H9 (cell line): ENCODE data around the gene LYPD6. TPM values are rescaled to one million over a fixed set of nuclear protein-coding genes. Genes with fewer than 3 reads are reported as not detected.
A peak's percentile ranks its signal among the peaks of the same experiment; 100 is the strongest.

Experiments
- DNase-seq: peaks from one replicate; pipeline ENCODE4 v3.0.0-alpha.2; 2017
- H2AFZ ChIP-seq: one replicate; pipeline ENCODE4 v1.6.1; 2013; ENCODE audit warnings: mild to moderate bottlenecking, low read length, control low read depth, moderate library complexity
- H2AK5ac ChIP-seq: 2 replicates; pipeline ENCODE4 v1.6.1; 2013; ENCODE audit warnings: low read length, control low read depth, mixed read lengths; ENCODE audit not compliant: insufficient read length
- H2BK120ac ChIP-seq: one replicate; pipeline ENCODE4 v1.6.1; 2013; ENCODE audit warnings: low read depth, mild to moderate bottlenecking, low read length, control low read depth, inconsistent platforms; ENCODE audit not compliant: poor library complexity, severe bottlenecking
- H2BK12ac ChIP-seq: 2 replicates; pipeline ENCODE4 v1.6.1; 2013; ENCODE audit warnings: low read length, control low read depth, mixed read lengths, low read depth; ENCODE audit not compliant: insufficient read length
- H2BK15ac ChIP-seq: 2 replicates; pipeline ENCODE4 v1.6.1; 2013; ENCODE audit warnings: low read depth, low read length, control low read depth
- H2BK20ac ChIP-seq: one replicate; pipeline ENCODE4 v1.6.1; 2013; ENCODE audit warnings: low read depth, mild to moderate bottlenecking, low read length, control low read depth, inconsistent platforms; ENCODE audit not compliant: poor library complexity, severe bottlenecking
- H2BK5ac ChIP-seq: 2 replicates; pipeline ENCODE4 v1.6.1; 2013; ENCODE audit warnings: low read length, control low read depth, mixed read lengths; ENCODE audit not compliant: insufficient read length
- H3K14ac ChIP-seq: 2 replicates; pipeline ENCODE4 v1.6.1; 2013; ENCODE audit warnings: low read length, control low read depth; ENCODE audit not compliant: insufficient read depth
- H3K18ac ChIP-seq: 2 replicates; pipeline ENCODE4 v1.6.1; 2013; ENCODE audit warnings: low read depth, mild to moderate bottlenecking, mixed read lengths, low read length, control low read depth; ENCODE audit not compliant: insufficient read length
- H3K23ac ChIP-seq: 2 replicates; pipeline ENCODE4 v1.6.1; 2013; ENCODE audit warnings: low read length, control low read depth, mixed read lengths, low read depth; ENCODE audit not compliant: insufficient read length
- H3K23me2 ChIP-seq: 2 replicates; pipeline ENCODE4 v1.6.1; 2013; ENCODE audit warnings: low read depth, mild to moderate bottlenecking, mixed read lengths, low read length, control low read depth; ENCODE audit not compliant: insufficient read length, poor library complexity, severe bottlenecking
- H3K27ac ChIP-seq: 2 replicates; pipeline ENCODE4 v1.5.1; 2013; ENCODE audit warnings: low read length, control low read depth, mixed read lengths, low read depth; ENCODE audit not compliant: insufficient read length
- H3K27me3 ChIP-seq: 2 replicates; pipeline ENCODE4 v1.6.1; 2013; ENCODE audit warnings: low read length, control low read depth, inconsistent platforms; ENCODE audit not compliant: insufficient read depth
- H3K4ac ChIP-seq: 2 replicates; pipeline ENCODE4 v1.6.1; 2013; ENCODE audit warnings: low read depth, mild to moderate bottlenecking, control low read depth, inconsistent platforms, low read length, moderate library complexity
- H3K4me1 ChIP-seq: 2 replicates; pipeline ENCODE4 v1.6.1; 2013; ENCODE audit warnings: low read length, control low read depth, inconsistent platforms; ENCODE audit not compliant: insufficient read depth
- H3K4me2 ChIP-seq: 2 replicates; pipeline ENCODE4 v1.6.1; 2013; ENCODE audit warnings: low read length, control low read depth, mixed read lengths; ENCODE audit not compliant: insufficient read length, insufficient read depth
- H3K56ac ChIP-seq: 2 replicates; pipeline ENCODE4 v1.6.1; 2013; ENCODE audit warnings: low read depth, mild to moderate bottlenecking, mixed read lengths, low read length, control low read depth; ENCODE audit not compliant: insufficient read length
- H3K79me1 ChIP-seq: 2 replicates; pipeline ENCODE4 v1.6.1; 2013; ENCODE audit warnings: low read depth, mild to moderate bottlenecking, moderate library complexity, low read length, control low read depth, inconsistent platforms; ENCODE audit not compliant: insufficient read depth, poor library complexity, severe bottlenecking
- H3K79me2 ChIP-seq: 2 replicates; pipeline ENCODE4 v1.6.1; 2013; ENCODE audit warnings: low read length, control low read depth, inconsistent platforms; ENCODE audit not compliant: insufficient read depth
- H3K9ac ChIP-seq: 2 replicates; pipeline ENCODE4 v1.6.1; 2013; ENCODE audit warnings: low read length, control low read depth, mixed read lengths; ENCODE audit not compliant: insufficient read length; ENCODE audit errors: extremely low read depth
- H3K9me3 ChIP-seq: one replicate; pipeline ENCODE4 v1.6.1; 2013; ENCODE audit warnings: low read depth, low read length, inconsistent platforms; ENCODE audit not compliant: control insufficient read depth
- H3T11ph ChIP-seq: one replicate; pipeline ENCODE4 v1.6.1; 2013; ENCODE audit warnings: mild to moderate bottlenecking, low read length, control low read depth, inconsistent platforms
- H4K20me1 ChIP-seq: one replicate; pipeline ENCODE4 v1.6.1; 2013; ENCODE audit not compliant: control insufficient read depth, insufficient read length, insufficient read depth
- H4K5ac ChIP-seq: 2 replicates; pipeline ENCODE4 v1.6.1; 2013; ENCODE audit warnings: low read depth, mild to moderate bottlenecking, mixed read lengths, low read length, control low read depth; ENCODE audit not compliant: insufficient read length
- H4K8ac ChIP-seq: replicated peaks from 2 replicates; pipeline ENCODE4 v1.6.1; 2013; ENCODE audit warnings: low read length, control low read depth, mixed read lengths, low read depth; ENCODE audit not compliant: insufficient read length
- H4K91ac ChIP-seq: 2 replicates; pipeline ENCODE4 v1.6.1; 2013; ENCODE audit warnings: low read depth, mild to moderate bottlenecking, moderate library complexity, mixed read lengths, low read length, control low read depth; ENCODE audit not compliant: insufficient read length
- H3K27ac Mint-ChIP-seq, 3 experiments: 2 replicates in 2 of 3; 3 replicates in 1 of 3; pipeline ENCODE4 v1.8.0; 2020 to 2021; ENCODE audit warnings: mixed read lengths in 3 of 3, mild to moderate bottlenecking in 1 of 3, moderate library complexity in 1 of 3
- H3K27me3 Mint-ChIP-seq: 2 replicates; pipeline ENCODE4 v1.8.0; 2021; ENCODE audit warnings: low read depth, mild to moderate bottlenecking, moderate library complexity, mixed read lengths
- H3K36me3 Mint-ChIP-seq, 3 experiments: 2 replicates in 2 of 3; 3 replicates in 1 of 3; pipeline ENCODE4 v1.8.0; 2020 to 2021; ENCODE audit warnings: low read depth in 3 of 3, mixed read lengths in 3 of 3; ENCODE audit not compliant: insufficient read depth in 1 of 3
- H3K4me1 Mint-ChIP-seq, 2 experiments: 2 replicates each; pipeline ENCODE4 v1.8.0; 2020; ENCODE audit warnings: mixed read lengths in 2 of 2
- H3K4me3 Mint-ChIP-seq, 2 experiments: 2 replicates in 1 of 2; 3 replicates in 1 of 2; pipeline ENCODE4 v1.8.0; 2020 to 2021; ENCODE audit warnings: mild to moderate bottlenecking in 2 of 2, mixed read lengths in 2 of 2, moderate library complexity in 1 of 2
- H3K9me3 Mint-ChIP-seq, 2 experiments: 2 replicates in 1 of 2; 3 replicates in 1 of 2; pipeline ENCODE4 v1.8.0; 2020; ENCODE audit warnings: mild to moderate bottlenecking in 2 of 2, mixed read lengths in 2 of 2, moderate library complexity in 1 of 2
- WGBS: extraction: QIAGEN DNeasy Blood & Tissue Kit; methylation state at CpG from one replicate; pipeline ENCODE4 v1.1.7; 2013; ENCODE audit warnings: missing lambda C conversion rate, low lambda C conversion rate, mixed read lengths; ENCODE audit not compliant: insufficient read length; ENCODE audit errors: extremely low coverage; 5-methylcytosine and 5-hydroxymethylcytosine counted together
- total RNA-seq: library from RNA; stranded (reverse); gene quantifications from 2 replicates; pipeline ENCODE4 v1.2.1, GENCODE V29; 2021
- TF ChIP-seq, protein P1 (sequence below): fragments of 200-600 bp; sonication (generic); conservative IDR thresholded peaks from 3 replicates; pipeline ENCODE4 v1.8.0; 2021; ENCODE audit warnings: antibody characterized with exemption, mild to moderate bottlenecking

LYPD6 gene
- total RNA-seq, 1 experiment from 2014 or later: 3.0 TPM

DNA sequence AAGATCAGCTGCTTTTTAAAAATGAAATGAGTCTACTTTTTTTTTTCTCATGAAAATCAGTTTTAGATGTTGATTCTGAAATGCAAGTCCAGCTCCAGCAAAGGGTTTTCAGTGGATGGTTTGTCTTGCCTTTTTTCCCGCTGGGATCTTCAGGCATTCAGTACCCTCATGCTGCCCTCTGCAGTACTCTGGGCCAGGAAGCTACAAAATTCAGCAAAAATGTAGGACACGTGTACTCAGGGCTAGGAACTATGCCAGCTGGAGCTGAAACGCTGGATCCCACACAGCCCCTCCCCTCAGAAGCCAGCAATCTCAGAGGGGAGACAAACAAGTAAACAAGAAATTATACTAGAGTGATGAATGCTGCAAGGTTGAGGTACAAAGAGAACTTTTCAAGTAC is 159.9 kb downstream of the LYPD6 start:
- Histone ChIP-seq H2AFZ (no peak overlapping the region), H3K18ac (no peak overlapping the region), H2BK120ac (no peak overlapping the region), H3K23me2 (no peaks in the 10 kb centered on the region), H3K56ac (no peak overlapping the region), H2BK5ac (no peak overlapping the region), H3K14ac (no peak overlapping the region), H3K27ac (no peak overlapping the region), H4K20me1 (no peaks in the 10 kb centered on the region), H3T11ph (no peak overlapping the region), H3K9me3 (no peaks in the 10 kb centered on the region), H3K9ac (no peak overlapping the region), H3K4me1 (peaks cover 6% of the 10 kb centered on the region; the same call in 1 of the 2 replicates), H3K23ac (no peak overlapping the region), H4K5ac (no peak overlapping the region), H2BK20ac (no peak overlapping the region), H2BK15ac (no peak overlapping the region), H2BK12ac (no peak overlapping the region), H3K79me2 (no peaks in the 10 kb centered on the region), H4K91ac (no peak overlapping the region), H3K4me2 (no peak overlapping the region), H4K8ac (no peak overlapping the region), H3K27me3 (no peaks in the 10 kb centered on the region), H2AK5ac (no peak overlapping the region), H3K79me1 (no peaks in the 10 kb centered on the region), H3K4ac (no peak overlapping the region)
- Mint-ChIP-seq H3K4me1 (peaks cover 22 to 23% of the 10 kb centered on the region in 2 experiments), H3K27ac (peak overlapping the region in 1 of 3 experiments; percentile 53; a peak in 1 of 7 replicates), H3K36me3 (no peaks in the 10 kb centered on the region), H3K9me3 (peaks cover 0 to 2% of the 10 kb centered on the region in 2 experiments; a peak in 2 of 5 replicates), H3K4me3 (no peak overlapping the region), H3K27me3 (no peaks in the 10 kb centered on the region)
- TF ChIP-seq, protein P1, sequence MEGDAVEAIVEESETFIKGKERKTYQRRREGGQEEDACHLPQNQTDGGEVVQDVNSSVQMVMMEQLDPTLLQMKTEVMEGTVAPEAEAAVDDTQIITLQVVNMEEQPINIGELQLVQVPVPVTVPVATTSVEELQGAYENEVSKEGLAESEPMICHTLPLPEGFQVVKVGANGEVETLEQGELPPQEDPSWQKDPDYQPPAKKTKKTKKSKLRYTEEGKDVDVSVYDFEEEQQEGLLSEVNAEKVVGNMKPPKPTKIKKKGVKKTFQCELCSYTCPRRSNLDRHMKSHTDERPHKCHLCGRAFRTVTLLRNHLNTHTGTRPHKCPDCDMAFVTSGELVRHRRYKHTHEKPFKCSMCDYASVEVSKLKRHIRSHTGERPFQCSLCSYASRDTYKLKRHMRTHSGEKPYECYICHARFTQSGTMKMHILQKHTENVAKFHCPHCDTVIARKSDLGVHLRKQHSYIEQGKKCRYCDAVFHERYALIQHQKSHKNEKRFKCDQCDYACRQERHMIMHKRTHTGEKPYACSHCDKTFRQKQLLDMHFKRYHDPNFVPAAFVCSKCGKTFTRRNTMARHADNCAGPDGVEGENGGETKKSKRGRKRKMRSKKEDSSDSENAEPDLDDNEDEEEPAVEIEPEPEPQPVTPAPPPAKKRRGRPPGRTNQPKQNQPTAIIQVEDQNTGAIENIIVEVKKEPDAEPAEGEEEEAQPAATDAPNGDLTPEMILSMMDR: no peak
- DNase-seq: no peak
- WGBS: no CpG with 5 or more reads among the region's 3 CpGs
